Ishikawa (cell line): ENCODE measurements around the gene NBAS.

Experiments used
- TAF1 ChIP-seq: IDR thresholded peaks from 2 replicates; pipeline ENCODE4 v1.6.1; 2012; ENCODE audit warnings: low read depth, mild to moderate bottlenecking
- YY1 ChIP-seq: IDR thresholded peaks from 2 replicates; pipeline ENCODE4 v1.6.1; 2012; ENCODE audit warnings: low read depth

DNA sequence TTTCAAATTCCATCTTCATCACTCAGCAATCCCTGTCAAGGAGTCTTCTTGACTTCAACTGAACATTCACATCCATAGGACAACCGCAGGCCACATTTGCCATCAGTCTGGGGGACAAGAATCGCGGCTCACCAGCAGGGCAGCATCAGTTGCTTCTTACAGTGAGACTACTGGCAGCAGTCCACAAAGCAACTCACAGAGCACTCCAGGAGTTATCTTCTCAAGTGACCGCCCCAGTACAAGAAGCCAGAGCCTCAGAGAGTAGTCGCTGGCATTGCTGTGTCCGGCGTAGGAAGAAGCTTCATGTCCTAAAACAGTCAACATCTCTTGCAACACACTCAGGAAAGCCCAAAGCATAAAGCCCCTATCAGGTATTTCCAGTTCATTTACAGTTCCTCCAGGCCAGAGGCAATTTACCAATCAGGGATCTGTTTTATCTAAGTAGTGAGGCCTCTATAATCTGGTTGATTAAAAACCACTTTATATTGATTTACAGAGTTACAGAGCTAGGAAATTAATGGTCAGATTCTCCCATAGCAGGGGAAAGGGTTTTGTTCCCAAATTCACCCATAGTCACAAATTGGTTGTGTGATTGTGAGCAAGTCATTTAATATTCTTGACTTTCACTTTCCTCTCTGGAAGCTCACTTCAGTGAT is 177.3 kb downstream of the NBAS start:
- no peak for TF ChIP-seq YY1
- no peak for TF ChIP-seq TAF1
